ENCODE results near the gene RPH3AL.

Gene RPH3AL

GRCh38 chr17:192666-193425 is 159.8 kb downstream of the RPH3AL start:
- no peak for TF ChIP-seq JUND (IDR thresholded peaks at IDR 0.05; ENCODE audit: low read depth)
- no peak for DNase-seq (ENCODE audit: low read depth in 1 of 2, low spot score in 1 of 2)
- in situ Hi-C loops (cut with HindIII; ENCODE audit: low pct_unique_long_range_greater_than_20kb, low sequenced_read_pairs) = no loop called here

- no peak for DNase-seq (ENCODE audit: low read depth in 1 of 2, low spot score in 1 of 2)
- no peak for TF ChIP-seq JUND (IDR thresholded peaks at IDR 0.05; ENCODE audit: low read depth)
- in situ Hi-C loops (cut with HindIII; ENCODE audit: low pct_unique_long_range_greater_than_20kb, low sequenced_read_pairs) = no loop called here
Observed at GRCh38 chr17:189444-189843, 163.2 kb downstream of the RPH3AL start.

- no peak for TF ChIP-seq JUND (IDR thresholded peaks at IDR 0.05; ENCODE audit: low read depth)
- in situ Hi-C loops (cut with HindIII; ENCODE audit: low pct_unique_long_range_greater_than_20kb, low sequenced_read_pairs) = no loop called here
- DNase-seq (ENCODE audit: low read depth in 1 of 2, low spot score in 1 of 2) = no peak
Observed at GRCh38 chr17:187130-187529, 165.5 kb downstream of the RPH3AL start.

- no peak for TF ChIP-seq JUND (IDR thresholded peaks at IDR 0.05; ENCODE audit: low read depth)
- DNase-seq (ENCODE audit: low read depth in 1 of 2, low spot score in 1 of 2) = no peak
- in situ Hi-C loops (cut with HindIII; ENCODE audit: low pct_unique_long_range_greater_than_20kb, low sequenced_read_pairs) = no loop called here
Observed at GRCh38 chr17:185445-186138, 167.0 kb downstream of the RPH3AL start.

- DNase-seq (ENCODE audit: low read depth in 1 of 2, low spot score in 1 of 2) = no peak
Observed at GRCh38 chr17:183021-183420, 169.6 kb downstream of the RPH3AL start.

GRCh38 chr17:182050-182751 is 170.4 kb downstream of the RPH3AL start:
- no peak for TF ChIP-seq JUND (IDR thresholded peaks at IDR 0.05; ENCODE audit: low read depth)
- in situ Hi-C loops (cut with HindIII; ENCODE audit: low pct_unique_long_range_greater_than_20kb, low sequenced_read_pairs) = no loop called here
- peak; percentile 48 to 55 for DNase-seq (ENCODE audit: low read depth in 1 of 2, low spot score in 1 of 2)

More at GRCh38 chr17:183021-183420, 169.6 kb downstream of the RPH3AL start:
- no peak for TF ChIP-seq JUND (IDR thresholded peaks at IDR 0.05; ENCODE audit: low read depth)
- in situ Hi-C loops (cut with HindIII; ENCODE audit: low pct_unique_long_range_greater_than_20kb, low sequenced_read_pairs) = no loop called here

GRCh38 chr17:181245-182049 is 171.2 kb downstream of the RPH3AL start, which contains the start of gene DOC2B:
DOC2B (minus strand) TSS chr17:181650; CDS start chr17:181479, 171 bp downstream.
- no peak for DNase-seq (ENCODE audit: low read depth in 1 of 2, low spot score in 1 of 2)
- in situ Hi-C loops (cut with HindIII; ENCODE audit: low pct_unique_long_range_greater_than_20kb, low sequenced_read_pairs) = no loop called here
- TF ChIP-seq JUND (IDR thresholded peaks at IDR 0.05; ENCODE audit: low read depth) = no peak

- DNase-seq (ENCODE audit: low read depth in 1 of 2, low spot score in 1 of 2) = no peak
- TF ChIP-seq JUND (IDR thresholded peaks at IDR 0.05; ENCODE audit: low read depth) = no peak
Observed at GRCh38 chr17:180381-181244, 172.0 kb downstream of the RPH3AL start.

GRCh38 chr17:179781-180380 is 172.7 kb downstream of the RPH3AL start:
- DNase-seq (ENCODE audit: low read depth in 1 of 2, low spot score in 1 of 2) = no peak

More at GRCh38 chr17:180381-181244, 172.0 kb downstream of the RPH3AL start:
- in situ Hi-C loops (cut with HindIII; ENCODE audit: low pct_unique_long_range_greater_than_20kb, low sequenced_read_pairs) = no loop called here

GRCh38 chr17:179066-179432 is 173.6 kb downstream of the RPH3AL start:
- DNase-seq (ENCODE audit: low read depth in 1 of 2, low spot score in 1 of 2) = no peak

More at GRCh38 chr17:179781-180380, 172.7 kb downstream of the RPH3AL start:
- in situ Hi-C loops (cut with HindIII; ENCODE audit: low pct_unique_long_range_greater_than_20kb, low sequenced_read_pairs) = no loop called here
- TF ChIP-seq JUND (IDR thresholded peaks at IDR 0.05; ENCODE audit: low read depth) = no peak

More at GRCh38 chr17:179066-179432, 173.6 kb downstream of the RPH3AL start:
- in situ Hi-C loops (cut with HindIII; ENCODE audit: low pct_unique_long_range_greater_than_20kb, low sequenced_read_pairs) = no loop called here
- TF ChIP-seq JUND (IDR thresholded peaks at IDR 0.05; ENCODE audit: low read depth) = no peak

Data from T47D (cell line).